Fibroblast of skin of abdomen (primary cell): ENCODE data around the gene TMCC2.

Experiments
- DNase-seq: peaks from one replicate; pipeline ENCODE4 v3.0.0-alpha.2; 2013

The TMCC2 gene

DNA sequence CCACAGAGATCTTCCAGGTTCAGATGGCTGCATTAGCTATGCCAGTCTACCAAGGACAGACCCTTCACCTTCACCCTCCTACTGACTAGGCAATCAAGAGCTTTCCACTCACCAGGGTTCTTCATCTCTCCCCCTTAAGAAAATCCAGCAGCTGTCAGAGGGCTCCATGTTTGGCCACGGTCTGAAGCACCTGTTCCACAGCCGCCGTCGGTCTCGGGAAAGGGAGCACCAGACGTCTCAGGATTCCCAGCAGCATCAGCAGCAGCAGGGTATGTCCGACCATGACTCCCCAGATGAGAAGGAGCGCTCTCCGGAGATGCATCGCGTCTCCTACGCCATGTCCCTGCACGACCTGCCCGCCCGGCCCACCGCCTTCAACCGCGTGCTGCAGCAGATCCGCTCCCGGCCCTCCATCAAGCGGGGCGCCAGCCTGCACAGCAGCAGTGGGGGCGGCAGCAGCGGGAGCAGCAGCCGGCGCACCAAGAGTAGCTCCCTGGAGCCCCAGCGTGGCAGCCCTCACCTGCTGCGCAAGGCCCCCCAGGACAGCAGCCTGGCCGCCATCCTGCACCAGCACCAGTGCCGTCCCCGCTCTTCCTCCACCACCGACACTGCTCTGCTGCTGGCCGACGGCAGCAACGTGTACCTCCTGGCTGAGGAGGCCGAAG, 13.8 kb downstream of the TMCC2 start:
- DNase-seq: no peak

DNA sequence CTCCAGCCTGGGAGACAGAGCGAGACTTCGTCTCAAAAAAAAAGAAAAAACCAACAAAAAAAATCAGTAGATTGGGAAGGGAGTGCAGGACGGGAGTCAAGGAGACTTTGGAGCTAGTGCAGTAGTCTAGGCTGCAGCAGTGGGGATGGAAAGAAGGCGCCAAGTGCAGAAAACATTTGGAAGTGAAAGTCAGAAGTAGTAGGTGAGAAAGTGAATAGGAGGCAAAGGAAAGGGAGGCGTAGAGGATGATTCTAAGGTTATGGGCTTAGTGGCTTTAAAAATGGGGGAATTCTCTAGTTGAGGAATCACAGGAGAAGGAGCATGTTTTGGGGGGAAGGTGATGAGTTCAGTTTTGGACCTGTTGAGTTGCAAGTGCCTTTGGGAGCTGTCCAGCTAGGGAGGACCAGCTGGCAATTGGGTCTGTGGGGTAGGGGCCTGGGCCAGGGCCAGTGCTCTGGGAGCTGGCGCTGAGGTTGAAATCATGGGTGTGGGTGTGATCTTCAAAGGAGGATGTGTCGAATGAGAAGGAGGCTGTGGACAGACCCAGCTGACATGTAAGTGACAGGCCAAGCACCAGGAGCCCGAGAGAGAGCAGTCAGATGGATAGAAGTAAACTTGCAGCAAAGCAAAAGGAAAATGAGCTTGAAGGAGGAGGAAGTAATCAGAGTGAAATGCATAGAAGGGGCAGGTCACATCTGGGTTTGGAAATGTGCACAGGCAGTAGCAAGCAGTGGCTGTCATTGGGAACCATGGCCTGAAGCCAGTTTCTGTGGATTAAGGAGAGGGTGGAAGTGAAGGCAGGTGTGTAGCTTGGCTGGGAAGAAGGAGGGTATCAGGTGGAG, 15.8 kb downstream of the TMCC2 start:
- DNase-seq: no peak

DNA sequence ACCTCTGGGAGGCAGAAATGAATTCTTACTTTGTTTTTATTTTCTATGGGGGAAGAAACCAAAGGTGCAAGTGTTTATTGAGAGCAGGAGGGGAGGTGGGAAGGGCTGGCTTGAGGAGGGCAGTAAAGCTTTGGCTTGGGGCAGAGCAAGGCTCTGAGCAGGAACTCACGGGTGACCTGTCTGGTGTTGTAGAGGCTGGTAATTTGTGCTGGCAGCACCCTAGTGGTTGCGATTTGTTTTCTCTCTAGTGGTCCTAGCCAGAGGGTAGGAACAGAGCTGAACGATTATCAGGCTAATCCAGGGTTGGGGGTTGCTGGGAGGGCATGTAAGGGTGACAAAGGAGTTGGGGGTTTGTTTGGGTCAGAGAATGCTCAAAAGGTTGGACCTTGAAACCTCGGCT, 16.6 kb downstream of the TMCC2 start:
- no peak for DNase-seq

DNA sequence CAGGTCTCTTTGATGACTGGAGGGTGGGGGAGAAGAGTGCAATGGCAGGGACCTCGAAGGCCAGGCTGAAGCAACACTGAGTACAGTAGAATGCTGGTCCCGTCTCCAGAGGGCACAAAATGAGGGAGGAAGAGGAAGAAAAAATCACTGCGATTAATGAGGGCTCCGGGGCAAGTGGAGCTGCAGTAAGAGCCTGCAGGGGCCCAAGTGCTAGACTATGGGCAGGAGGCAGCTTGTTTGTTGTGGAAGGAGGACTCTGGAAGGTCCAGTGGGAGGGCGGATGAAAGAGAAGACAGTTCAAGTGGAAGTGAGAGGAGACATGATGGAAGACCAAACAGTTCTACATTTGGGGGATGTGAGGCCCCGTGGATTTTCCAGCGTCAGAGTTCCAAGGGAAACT, 17.4 kb downstream of the TMCC2 start:
- DNase-seq: no peak

DNA sequence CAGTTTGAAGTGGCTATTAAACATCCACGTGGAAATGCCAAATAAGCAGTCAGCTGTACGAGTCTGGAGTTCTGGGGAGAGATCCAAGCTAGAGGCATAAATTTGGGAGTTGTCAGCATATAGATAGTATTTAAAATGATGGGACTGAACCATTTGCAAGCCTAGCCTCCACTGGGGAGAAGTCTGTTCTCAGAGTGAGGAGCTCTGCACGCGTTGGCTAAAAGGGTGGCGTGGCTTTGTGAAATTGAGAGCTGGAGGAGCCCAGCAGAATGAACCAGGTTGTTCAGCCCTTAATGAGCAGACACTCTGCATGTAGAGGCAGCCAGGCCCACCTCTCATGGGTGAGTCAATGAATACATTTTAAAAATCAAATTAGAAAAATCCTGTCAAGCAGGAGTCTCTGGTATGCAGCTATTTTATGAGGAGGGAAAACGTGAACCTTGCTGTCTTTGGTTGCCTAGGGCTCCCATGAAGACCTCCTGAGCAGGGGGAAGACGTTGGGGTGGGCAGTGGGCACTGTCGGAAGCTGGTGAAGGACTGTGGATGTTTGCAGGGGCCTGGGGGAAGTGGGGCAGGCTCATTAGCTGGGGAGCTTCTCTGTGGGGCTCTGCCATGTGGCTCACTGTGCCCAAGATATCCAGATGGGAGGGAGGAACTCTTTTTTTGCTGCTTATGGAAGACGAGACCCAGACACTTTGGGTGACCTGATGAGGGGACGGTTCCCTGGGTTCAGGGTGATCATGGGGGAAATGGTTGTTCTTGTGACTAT, 18.8 kb downstream of the TMCC2 start:
- DNase-seq: no peak

DNA sequence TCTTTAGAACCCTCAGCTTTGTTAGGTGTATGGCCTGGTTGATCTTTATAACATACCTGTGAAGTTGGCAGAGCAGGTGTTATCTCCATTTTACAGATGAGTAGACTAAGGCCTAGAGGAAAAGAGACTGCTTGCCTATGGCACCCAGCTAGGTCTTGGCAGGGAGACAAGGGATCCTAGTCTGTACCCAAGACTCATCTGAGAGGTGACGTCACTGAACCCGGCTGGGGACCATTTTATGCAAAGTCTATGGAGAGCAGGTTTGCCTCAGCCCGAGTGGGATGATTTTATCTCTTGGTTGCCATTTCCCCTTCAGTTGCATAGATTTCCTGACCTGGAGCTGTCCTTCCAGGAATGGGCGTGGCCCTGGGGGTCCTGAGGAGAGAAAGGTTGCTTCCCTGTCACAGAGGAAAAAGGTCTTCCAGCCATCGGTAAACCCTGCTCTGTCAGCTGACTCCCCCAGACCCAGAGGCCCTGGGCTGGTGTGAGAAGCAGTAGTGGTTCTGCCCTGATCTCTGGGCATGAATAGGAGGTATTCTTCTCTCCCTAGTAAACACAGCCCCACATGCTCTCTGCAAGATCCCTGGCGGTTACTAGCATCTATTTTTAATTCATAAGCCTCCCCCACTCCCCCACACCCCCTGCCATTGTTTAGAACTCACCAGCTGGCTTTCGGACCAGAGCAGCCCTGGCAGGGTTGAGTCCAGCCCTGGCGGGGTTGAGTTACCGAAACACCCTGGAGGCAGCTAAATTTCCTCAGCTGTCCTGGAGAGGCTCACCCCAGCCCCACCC, 19.6 kb downstream of the TMCC2 start:
- DNase-seq: no peak

DNA sequence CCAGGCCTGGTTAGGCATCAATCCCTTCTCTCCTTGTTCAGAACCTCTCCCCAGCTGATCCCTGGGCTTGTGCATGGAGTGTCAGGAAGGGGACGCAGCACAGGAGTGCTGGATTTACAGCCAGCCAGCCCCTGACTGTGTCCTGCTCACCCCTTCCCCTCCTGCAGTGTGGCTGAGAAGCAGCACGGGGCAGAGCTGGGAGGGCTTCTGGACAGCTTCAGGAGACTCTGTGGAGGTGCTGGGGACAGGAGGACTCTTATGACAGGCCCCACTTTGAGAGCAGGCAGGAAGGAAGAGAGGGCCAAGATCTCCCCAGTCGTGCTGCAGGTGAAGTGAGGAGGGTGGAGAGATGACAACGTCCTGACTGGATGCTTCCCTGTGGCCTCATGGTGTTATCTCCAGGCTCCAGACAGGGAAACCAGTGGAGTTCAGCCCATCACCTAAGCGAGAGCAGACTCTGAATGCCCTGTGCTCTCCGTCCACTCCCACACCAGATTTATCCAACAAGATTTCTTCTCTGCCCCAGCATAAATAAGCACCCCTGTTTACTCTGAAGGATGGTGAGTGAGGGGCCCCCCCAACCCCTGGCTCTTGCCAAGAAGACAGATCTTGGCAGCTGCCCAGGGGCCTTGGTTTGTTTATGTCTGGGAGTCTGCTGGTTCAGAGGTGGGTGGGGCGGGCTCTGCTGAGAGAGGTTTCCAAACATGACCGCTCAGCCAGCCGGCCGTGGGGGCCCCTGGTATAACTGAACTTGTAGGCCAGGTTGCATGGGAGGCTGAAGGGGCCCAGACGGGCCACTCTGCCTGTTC, 21.3 kb downstream of the TMCC2 start:
- DNase-seq: peak; percentile 60

DNA sequence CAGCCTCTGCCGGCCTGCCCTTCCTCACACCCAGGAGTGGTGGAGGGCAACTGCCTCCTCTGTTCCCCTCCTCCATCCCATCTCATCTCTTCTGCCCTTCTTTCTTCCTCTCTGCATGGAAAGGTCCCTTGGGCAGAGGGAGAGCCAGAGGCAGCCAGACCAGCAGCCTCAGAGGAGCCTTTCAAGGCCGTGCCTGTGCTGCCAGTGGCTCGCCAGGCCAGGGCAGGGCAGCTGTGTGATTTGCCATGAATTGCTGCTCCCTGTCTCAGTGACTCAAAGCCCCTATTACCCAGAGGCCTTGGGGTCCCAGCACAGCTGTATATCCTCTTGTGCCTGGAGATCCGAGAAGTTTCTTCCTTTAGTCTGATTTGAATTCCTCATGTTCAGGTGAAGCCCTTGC, 21.9 kb downstream of the TMCC2 start:
- DNase-seq: no peak

DNA sequence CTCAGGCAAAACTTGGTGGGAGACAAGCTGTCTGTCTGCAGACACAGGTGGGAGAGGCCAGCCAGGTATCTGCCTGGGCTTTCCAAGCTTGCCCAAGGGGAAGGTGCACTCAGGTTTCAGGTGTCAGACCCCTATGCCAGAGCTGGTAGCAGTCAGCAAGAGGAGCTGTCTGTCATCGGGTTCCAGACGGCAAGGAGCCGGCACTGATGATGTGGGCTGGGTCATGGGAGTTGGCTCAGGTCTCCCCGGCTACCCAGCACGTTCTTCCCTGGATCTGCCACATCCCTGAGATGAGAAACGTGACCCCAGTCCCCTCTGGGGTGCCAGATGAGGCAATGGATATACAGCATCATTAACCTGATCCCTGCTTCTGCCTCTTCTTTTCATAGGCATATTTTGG, 23.0 kb downstream of the TMCC2 start:
- DNase-seq: no peak

DNA sequence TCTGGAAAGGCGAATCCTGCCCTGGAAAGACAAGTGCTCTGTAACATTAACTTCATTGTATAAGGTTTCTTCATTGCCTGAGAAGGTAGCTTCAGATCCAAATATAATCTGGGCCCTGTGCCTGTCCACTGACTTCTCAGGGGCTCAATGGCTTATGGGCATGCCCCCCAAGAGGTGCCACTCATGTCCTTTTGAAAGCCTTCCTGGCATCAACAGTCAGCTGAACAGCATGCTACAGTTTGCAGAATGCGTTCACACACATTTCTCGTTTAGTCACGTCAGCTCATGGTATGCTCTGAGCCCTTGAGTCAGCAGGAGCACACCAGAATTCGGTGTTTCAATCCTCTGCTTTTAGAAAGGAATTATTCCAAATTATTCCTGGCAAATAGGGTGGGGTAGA, 23.8 kb downstream of the TMCC2 start:
- DNase-seq: no peak

DNA sequence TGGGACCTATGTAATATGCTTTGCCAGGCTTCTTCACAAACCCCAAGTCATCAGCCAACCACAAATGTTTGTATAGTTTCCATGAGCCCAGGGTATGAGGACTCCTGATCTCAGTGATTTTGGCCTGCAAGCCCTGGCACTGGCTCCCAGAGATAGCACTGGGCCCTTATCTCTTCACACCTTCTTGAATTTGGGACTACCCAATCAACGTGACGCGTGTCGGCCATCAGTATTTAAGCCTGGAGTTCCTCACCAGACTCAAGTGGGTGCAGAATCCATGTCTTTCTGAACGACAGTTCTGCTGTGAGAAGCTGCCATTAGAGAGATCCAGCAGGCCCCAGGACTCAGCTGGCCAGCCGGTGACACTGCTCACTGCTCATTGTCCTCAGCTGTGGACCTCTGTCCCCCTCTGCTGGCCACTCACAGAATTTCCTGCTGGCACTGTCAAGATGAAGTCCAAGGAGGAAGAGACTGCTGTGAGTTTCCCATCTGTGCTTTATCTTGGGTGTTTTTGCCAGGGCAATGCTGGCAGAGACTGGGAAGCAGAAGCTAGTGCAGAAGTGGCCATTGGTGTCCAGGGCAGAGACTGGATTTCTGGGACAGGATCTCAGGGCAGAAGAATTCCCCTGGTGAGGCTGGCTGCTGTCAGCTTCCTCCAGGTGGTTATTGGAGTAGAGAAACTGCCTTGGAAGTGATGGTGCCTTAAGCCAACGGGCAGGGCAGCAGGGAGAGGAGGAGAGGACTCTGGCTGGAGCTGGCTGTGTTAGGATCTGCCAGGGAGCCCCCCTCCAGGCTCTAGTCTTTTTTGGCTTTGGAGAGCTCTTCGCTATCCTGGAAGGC, 28.4 kb downstream of the TMCC2 start:
- DNase-seq: peak; percentile 79

DNA sequence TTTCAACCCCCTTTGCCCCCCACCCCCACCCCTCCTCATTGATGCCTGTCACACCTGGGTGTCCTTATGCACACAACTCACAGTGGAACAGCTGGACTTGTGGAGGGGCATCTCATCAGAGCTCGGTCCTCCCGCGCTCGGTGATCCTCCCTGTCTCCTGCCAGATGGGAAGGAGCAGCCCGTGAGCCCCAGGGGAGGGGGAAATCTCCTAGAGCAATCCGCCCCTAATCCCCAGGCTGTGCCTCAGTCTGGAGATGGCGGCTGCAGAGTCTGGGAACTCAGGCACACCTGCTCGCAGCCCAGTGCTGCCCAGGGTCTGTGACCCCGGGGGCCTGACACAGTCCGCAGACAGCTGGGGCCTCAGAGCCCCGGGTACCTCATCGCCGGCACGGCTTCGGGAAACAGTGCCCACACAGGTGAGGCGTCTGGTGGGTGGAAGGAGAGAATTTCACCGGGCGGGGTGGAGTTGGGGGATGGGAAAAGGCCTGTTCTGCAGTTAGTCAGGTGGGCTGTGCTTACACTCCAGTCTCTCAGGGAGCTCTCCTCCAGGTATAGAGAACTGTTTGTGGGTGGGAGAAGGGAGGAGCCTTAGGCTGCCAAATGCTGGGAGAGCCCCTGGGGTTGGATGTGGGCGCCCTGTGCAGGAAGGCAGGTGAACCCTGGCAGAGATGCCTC, 29.3 kb downstream of the TMCC2 start:
- DNase-seq: no peak

DNA sequence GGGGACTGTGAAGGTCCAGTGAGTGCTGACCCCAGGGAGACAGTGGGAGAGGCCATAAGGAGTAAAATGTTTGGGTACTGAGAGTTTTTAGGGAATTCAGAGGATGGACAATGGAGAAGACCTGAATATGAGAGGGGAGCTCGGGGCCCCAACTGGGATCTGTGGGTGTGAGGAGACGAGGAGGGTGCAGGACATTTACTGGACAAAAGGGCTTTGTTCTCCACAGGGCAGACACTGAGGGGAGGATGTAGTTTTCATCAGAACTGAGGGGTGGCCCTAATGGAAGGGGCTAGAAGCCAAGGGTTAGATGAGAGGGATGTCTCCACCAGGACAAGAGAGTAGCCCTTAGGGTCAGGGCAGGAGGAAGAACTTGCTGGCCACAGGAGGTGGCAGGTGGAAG, 30.0 kb downstream of the TMCC2 start:
- no peak for DNase-seq

DNA sequence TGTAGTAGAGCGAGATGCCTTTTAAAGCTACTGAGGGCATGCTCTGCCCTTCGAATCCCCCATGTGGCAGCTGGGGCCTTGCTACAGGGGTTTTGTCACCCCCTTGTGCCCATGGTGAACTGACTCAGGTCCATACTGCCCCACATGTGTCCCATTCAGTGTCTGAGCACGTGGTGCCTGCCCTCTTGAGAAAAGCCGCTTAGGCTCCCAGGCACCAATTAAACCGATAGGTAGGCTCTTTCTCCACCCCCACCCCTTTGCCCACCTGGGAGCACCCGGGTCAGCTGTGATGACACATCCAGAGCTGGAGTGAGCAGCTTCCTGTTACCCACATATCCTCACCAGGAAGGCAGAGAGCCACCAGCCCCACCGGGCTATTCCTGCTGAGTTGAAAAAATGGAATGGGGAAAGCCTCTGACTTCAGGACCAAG, 30.5 kb downstream of the TMCC2 start:
- no peak for DNase-seq

DNA sequence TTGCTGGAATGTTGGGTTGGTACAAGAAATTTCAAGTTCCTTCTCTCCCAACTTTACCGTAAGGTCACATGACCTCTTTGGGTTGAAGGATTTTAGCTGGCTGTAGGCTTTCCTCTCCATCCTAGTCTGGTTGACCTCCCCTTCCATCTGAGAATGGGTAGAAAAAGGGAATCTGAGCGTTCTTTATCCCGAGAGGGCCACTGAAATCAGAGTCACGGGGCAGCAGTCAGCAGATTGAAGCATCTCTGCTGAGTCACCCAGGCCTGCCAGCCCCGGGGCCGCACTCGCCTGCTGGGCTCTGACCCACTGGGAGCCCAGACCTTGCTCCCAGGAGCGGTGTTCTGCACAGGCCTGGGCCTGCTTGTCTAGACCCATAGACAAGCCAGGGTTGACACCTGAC, 31.0 kb downstream of the TMCC2 start:
- DNase-seq: no peak

DNA sequence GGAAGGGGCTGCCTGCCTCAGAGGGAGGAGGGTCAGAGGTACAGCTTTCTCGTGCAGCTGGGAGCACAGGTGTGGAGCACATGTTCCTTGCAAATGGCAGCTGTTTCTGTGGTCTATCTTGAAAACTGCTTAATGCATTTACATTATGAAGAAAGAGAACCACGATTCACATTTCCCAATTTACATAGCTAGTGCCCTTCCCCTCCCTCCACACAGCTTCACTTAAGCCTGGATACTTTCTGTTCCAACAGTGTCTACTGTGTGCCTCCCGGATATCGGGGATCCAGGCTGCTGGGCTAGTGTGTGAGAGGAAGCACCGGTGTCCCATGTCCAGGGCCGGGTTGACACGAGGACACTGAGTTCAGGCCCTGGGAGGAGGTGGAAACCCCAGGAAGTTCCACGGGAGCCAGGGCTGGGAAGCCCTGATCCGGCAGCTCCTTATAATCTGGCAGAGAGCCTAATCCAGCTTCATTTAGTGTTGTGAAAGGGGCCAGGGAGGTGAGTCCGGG, 31.6 kb downstream of the TMCC2 start:
- DNase-seq: no peak

DNA sequence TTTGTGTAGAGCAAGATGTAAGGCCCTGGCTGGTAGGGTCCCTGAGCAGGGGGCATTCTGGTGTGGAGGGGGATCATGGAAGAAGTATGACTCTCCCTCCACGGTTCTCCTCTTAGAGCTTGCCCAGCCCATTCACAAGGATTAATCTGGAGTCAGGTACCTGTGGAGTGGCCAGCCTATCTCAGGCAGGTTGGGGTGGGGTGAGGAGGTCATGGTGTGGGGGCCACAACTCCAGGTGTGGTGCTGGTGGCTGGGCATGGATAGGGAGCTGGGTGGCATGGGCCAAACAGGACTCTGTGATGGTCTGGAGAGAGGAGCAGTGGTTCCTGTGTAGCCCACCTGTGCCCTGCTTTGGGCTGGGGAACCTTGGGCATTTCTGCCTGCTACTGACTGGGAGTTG, 32.3 kb downstream of the TMCC2 start:
- DNase-seq: no peak

DNA sequence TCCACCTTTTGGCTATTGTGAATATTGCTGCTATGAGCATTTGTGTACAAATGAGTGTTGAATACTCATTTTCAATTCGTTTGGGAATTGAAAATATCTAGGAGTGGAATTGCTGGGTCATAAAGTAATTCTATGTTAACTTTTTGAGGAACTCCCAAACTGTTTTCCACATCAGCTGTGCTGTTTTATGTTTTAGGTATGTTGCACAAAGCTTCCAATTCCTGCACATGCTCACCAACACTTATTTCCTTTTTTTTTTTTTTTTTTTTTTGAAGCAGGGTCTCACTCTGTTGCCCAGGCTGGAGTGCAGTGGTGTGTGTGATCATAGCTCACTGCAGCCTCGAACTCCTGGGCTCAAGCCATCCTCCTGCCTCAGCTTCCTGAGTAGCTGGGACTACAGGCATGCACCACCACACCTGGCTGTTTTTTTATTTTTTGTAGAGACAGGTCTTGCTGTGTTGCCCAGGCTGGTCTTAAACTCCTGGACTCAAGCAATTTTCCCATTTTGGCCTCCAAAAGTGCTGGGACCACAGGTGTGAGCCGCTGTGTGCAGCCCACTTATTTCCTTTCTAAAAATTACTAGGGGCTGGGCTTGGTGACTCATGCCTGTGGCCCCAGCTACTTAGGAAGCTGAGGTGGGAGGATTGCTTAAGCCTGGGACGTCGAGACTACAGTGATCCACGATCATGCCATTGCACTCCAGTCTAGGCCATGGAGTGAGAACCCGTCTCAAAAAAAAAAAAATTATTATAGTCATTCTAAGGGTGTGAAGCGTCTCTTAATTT, 33.4 kb downstream of the TMCC2 start:
- peak; percentile 68 for DNase-seq
